Raji (cell line): ENCODE results near the gene MOB2.

Experiments
- POLR2A ChIP-seq: IDR thresholded peaks from 2 replicates; pipeline ENCODE4 v1.6.1; 2011; ENCODE audit warnings: low read depth, low read length, control low read depth; ENCODE audit not compliant: insufficient read depth

The MOB2 gene

GRCh38 chr11:1450344-1450875 lies 36.2 kb downstream of the MOB2 start:
- no peak for TF ChIP-seq POLR2A

GRCh38 chr11:1449490-1450243 lies 36.9 kb downstream of the MOB2 start:
- TF ChIP-seq POLR2A = no peak

- no peak for TF ChIP-seq POLR2A
These were observed 37.7 kb downstream of the MOB2 start for GRCh38 chr11:1448882-1449281.

GRCh38 chr11:1447845-1448825 lies 38.4 kb downstream of the MOB2 start:
- no peak for TF ChIP-seq POLR2A

GRCh38 chr11:1446623-1447022 lies 40.0 kb downstream of the MOB2 start:
- no peak for TF ChIP-seq POLR2A

- no peak for TF ChIP-seq POLR2A
These were observed 40.7 kb downstream of the MOB2 start for GRCh38 chr11:1445741-1446445.

- no peak for TF ChIP-seq POLR2A
These were observed 41.7 kb downstream of the MOB2 start for GRCh38 chr11:1444823-1445422.

GRCh38 chr11:1444321-1444720 lies 42.3 kb downstream of the MOB2 start:
- no peak for TF ChIP-seq POLR2A

- TF ChIP-seq POLR2A = no peak
These were observed 42.8 kb downstream of the MOB2 start for GRCh38 chr11:1443737-1444136.

GRCh38 chr11:1442807-1443366 lies 43.7 kb downstream of the MOB2 start:
- TF ChIP-seq POLR2A = no peak

- no peak for TF ChIP-seq POLR2A
These were observed 44.4 kb downstream of the MOB2 start for GRCh38 chr11:1442163-1442562.

- no peak for TF ChIP-seq POLR2A
These were observed 46.1 kb downstream of the MOB2 start for GRCh38 chr11:1440496-1440895.

GRCh38 chr11:1440066-1440465 lies 46.5 kb downstream of the MOB2 start:
- no peak for TF ChIP-seq POLR2A

GRCh38 chr11:1439341-1439740 lies 47.2 kb downstream of the MOB2 start:
- TF ChIP-seq POLR2A = no peak
